Kidney (tissue), 14 donors: ENCODE results near the gene AKAP11. TPM values are rescaled to one million over a fixed set of nuclear protein-coding genes. Genes with fewer than 3 reads are reported as not detected.

ENCODE experiments used
- DNase-seq, 5 donors: peaks; one replicate each; pipeline ENCODE4 v3.0.0-alpha.2; 2013 to 2020
- FAIRE-seq: peaks from 2 replicates; lab custom pipeline; 2012; peaks lifted over from hg19 to GRCh38; lab: Jason Lieb, UNC
- H3K27ac ChIP-seq, 2 donors: one replicate each; pipeline ENCODE4 v1.7.0; 2013; ENCODE audit warnings: low read depth in 2 of 2, low read length in 2 of 2, inconsistent platforms in 1 of 2
- H3K27me3 ChIP-seq: one replicate; pipeline ENCODE4 v1.7.1; 2013; ENCODE audit warnings: low read length, inconsistent platforms; ENCODE audit not compliant: control insufficient read depth, insufficient read depth
- H3K36me3 ChIP-seq, 3 donors: one replicate each; pipeline versions ENCODE4 v1.7.0 to v1.7.1; 2013; ENCODE audit warnings: low read length in 3 of 3, control low read depth in 1 of 3, inconsistent platforms in 1 of 3; ENCODE audit not compliant: insufficient read depth in 3 of 3, control insufficient read depth in 2 of 3
- H3K4me1 ChIP-seq, 3 donors: one replicate each; pipeline versions ENCODE4 v1.7.0 to v1.7.1; 2013; ENCODE audit warnings: low read length in 3 of 3, inconsistent platforms in 1 of 3, low read depth in 1 of 3; ENCODE audit not compliant: control insufficient read depth in 2 of 3, insufficient read depth in 2 of 3
- H3K4me3 ChIP-seq, 3 donors: one replicate each; pipeline versions ENCODE4 v1.7.0 to v1.8.1; 2013; ENCODE audit warnings: low read length in 3 of 3, control low read depth in 1 of 3, inconsistent platforms in 1 of 3
- H3K9ac ChIP-seq, 3 donors: one replicate each; pipeline versions ENCODE4 v1.7.0 to v1.7.1; 2013; ENCODE audit warnings: low read length in 3 of 3, control low read depth in 1 of 3, inconsistent platforms in 1 of 3
- H3K9me3 ChIP-seq, 3 donors: one replicate each; pipeline versions ENCODE4 v1.7.0 to v1.7.1; 2013; ENCODE audit warnings: low read length in 3 of 3, control low read depth in 1 of 3, inconsistent platforms in 1 of 3; ENCODE audit not compliant: control insufficient read depth in 2 of 3, insufficient read depth in 1 of 3
- intact Hi-C: fragments of 100-400 bp; cut with DNase I; formaldehyde crosslinking; loops from one replicate; pipeline ENCODE4 v1.11.1; 2022
- polyA plus RNA-seq: library from polyadenylated mRNA; stranded (reverse); fragments of 350-450 nt; fragmentation: Illumina TruSeq; extraction: RNeasy Lipid Tissue Mini Kit (QIAGEN cat#74804); gene quantifications from one replicate; pipeline ENCODE4 v1.2.3, GENCODE V29; 2014; ENCODE audit warnings: low read depth, low replicate concordance; ENCODE audit not compliant: insufficient read depth
- total RNA-seq: library from RNA; stranded (reverse); fragmentation: NEBNext Ultra II Directional; extraction: Animal tissue kit (Norgen Biotek cat#: 25700); gene quantifications from one replicate; pipeline ENCODE4 v1.2.1, GENCODE V29; 2021
- TF ChIP-seq, protein P1 (sequence below): IDR thresholded peaks from 3 replicates; pipeline ENCODE4 v1.5.1; 2012; ENCODE audit warnings: mild to moderate bottlenecking, moderate library complexity, borderline replicate concordance; ENCODE audit not compliant: insufficient read depth; ENCODE audit errors: extremely low read depth
- donor health status: control.
- donor health status: control.
- donor health status: control.
- donor health status: control.
- donor health status: control.
- donor health status: DM: yes; HTN: yes; CAD: no.
- donor health status: Normal renal cell carcinoma (clear cell type).

The AKAP11 gene
- total and polyA plus RNA-seq, 2 donors from 2014 or later = 4.9 to 35.2 TPM

DNA sequence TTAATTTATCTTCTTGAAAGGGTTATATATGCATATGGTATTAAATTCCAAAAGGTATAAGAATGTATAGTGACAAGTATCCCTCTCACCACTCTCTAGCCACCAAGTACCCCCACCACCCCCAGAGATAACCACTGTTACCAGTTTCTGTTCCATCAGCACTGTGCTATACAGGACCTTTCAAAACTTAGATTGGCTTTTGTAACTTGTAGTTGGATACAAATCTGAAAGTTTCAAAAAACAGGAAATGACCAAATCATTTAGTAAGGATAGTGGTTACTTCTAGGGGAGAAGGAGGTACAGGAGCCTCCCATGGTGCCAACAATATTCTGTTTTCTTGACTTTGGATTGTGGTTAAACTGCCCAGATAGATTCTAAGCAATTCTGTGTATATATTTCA is 56.7 kb downstream of the AKAP11 start:
- no peak overlapping the region for H3K4me3 ChIP-seq
- DNase-seq = no peak
- H3K9ac ChIP-seq = no peak overlapping the region
- H3K9me3 ChIP-seq = no peaks in the 10 kb centered on the region
- TF ChIP-seq, protein P1, sequence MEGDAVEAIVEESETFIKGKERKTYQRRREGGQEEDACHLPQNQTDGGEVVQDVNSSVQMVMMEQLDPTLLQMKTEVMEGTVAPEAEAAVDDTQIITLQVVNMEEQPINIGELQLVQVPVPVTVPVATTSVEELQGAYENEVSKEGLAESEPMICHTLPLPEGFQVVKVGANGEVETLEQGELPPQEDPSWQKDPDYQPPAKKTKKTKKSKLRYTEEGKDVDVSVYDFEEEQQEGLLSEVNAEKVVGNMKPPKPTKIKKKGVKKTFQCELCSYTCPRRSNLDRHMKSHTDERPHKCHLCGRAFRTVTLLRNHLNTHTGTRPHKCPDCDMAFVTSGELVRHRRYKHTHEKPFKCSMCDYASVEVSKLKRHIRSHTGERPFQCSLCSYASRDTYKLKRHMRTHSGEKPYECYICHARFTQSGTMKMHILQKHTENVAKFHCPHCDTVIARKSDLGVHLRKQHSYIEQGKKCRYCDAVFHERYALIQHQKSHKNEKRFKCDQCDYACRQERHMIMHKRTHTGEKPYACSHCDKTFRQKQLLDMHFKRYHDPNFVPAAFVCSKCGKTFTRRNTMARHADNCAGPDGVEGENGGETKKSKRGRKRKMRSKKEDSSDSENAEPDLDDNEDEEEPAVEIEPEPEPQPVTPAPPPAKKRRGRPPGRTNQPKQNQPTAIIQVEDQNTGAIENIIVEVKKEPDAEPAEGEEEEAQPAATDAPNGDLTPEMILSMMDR = no peak
- intact Hi-C loops = no loop called here
- FAIRE-seq = no peak
- H3K27me3 ChIP-seq = no peaks in the 10 kb centered on the region
- no peaks in the 10 kb centered on the region for H3K4me1 ChIP-seq
- no peak overlapping the region for H3K27ac ChIP-seq
- H3K36me3 ChIP-seq = no peaks in the 10 kb centered on the region

DNA sequence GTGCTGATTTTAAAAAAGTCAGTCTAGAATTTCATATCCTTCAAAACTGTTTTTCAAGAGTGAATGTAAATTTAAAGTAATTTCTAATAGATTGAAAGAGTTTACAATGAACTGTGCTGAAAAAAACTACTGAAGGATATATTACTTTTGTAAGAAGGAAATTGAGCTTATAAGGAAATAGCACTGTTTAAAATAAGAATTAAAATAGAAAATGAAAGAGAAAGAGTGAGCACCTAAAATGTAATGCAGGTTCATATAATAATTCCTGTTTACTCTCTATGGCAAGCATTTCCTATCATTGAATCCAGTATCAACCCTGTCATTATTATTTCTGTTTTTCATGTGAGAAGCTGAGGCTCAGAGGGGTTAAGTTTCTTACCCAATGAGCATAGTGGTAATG is 57.3 kb downstream of the AKAP11 start:
- Histone ChIP-seq H3K4me3 (no peak overlapping the region), H3K9me3 (no peaks in the 10 kb centered on the region), H3K9ac (no peak overlapping the region), H3K4me1 (no peaks in the 10 kb centered on the region), H3K27me3 (no peaks in the 10 kb centered on the region), H3K27ac (no peak overlapping the region), H3K36me3 (no peaks in the 10 kb centered on the region)
- DNase-seq (no peak), FAIRE-seq (no peak)
- TF ChIP-seq, protein P1 = no peak
- intact Hi-C loops = no loop called here

DNA sequence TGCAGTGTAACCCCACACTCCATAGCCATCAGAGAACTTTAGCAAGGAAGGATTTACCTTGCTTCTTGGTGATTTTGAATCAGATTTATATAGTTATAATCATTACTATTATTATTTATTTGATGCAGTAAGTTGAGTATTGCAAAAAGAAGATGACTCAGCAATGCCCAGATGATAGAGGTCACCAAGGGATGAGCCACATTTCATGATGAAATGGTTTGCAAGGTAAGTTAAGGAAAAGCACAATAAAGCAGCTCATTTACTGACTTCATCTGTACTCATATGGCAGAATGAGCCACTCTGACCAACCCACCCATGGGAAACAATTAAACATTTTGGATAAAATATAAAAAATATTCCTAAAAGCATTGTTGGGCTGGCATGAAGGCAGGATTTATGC is 59.1 kb downstream of the AKAP11 start:
- Histone ChIP-seq H3K4me3 (no peak overlapping the region), H3K36me3 (no peaks in the 10 kb centered on the region), H3K9me3 (no peaks in the 10 kb centered on the region), H3K9ac (no peak overlapping the region), H3K4me1 (no peaks in the 10 kb centered on the region), H3K27me3 (no peaks in the 10 kb centered on the region), H3K27ac (no peak overlapping the region)
- intact Hi-C loops = no loop called here
- DNase-seq (no peak), FAIRE-seq (no peak)
- TF ChIP-seq, protein P1 = no peak
